ENCODE data around the gene ADD2.

The ADD2 gene

GRCh38 chr2:70785137-70785911 lies 17.3 kb upstream of the ADD2 start:
- in situ Hi-C loops (cut with MboI; ENCODE audit: low sequenced_read_pairs) = loop anchor here (10.0 kb wide), 1 partner anchor 131 kb away; no protein-coding TSS in a partner anchor

- in situ Hi-C loops (cut with MboI; ENCODE audit: low sequenced_read_pairs) = loop anchor here (10.0 kb wide), 1 partner anchor 130 kb away; no protein-coding TSS in a partner anchor
These were observed 16.3 kb upstream of the ADD2 start for GRCh38 chr2:70784320-70784719.

DNA sequence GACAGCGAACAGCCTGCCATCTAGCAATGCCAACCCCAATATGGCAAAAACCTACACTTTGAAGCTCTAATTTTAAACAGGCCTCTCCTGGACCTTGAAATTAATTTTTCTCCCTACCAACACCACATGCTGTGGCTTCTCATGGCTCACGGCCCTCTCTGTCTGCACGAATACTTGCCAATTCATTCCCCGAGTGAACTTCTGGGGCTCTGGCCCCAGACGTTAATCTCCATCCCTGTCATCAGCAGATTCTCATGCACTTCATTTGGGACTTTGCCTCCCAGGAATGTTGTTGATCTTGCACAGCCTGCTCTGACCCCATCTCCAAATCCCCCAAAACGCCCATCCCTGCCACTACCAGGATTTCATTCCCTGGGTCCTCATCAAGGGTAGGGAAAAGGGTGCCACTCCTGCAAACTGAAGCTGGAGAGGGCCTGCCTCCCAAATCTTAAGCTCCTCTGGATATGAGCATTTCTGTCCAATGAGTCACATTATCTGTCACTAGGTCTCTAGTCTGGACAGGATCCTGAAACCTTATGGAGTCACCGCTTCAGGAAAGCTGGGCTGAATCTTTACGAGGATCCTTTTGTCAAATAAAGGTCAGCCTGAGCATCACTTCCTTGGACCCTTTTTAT lies 12.0 kb upstream of the ADD2 start:
- in situ Hi-C loops (cut with MboI; ENCODE audit: low sequenced_read_pairs) = loop anchor here (10.0 kb wide), 2 partner anchors 125 to 475 kb away; partner anchors contain the start of gene FAM136A

- in situ Hi-C loops (cut with MboI; ENCODE audit: low sequenced_read_pairs) = loop anchor here (10.0 kb wide), 1 partner anchor 475 kb away; the partner anchor contains the start of gene FAM136A
These were observed 11.5 kb upstream of the ADD2 start for GRCh38 chr2:70779491-70779890.

DNA sequence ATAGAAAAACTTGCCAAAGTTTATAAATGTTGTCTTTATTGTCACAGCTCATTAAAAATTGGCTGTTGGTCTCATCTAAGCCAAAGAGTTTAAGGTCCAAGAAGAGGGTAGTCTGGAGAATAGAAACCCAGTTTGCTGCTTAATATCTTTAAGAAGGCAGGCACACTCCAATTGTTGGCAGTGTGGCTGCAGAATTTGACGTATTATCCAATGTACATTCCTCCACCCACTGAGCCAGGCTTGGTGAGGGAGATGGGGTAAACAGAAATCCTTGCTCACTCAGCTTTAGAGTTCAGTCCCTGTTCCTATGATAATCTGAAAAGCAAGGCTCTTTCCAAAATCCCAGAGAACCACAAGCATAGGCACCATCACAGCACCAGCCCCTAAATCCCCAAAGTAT lies 10.7 kb upstream of the ADD2 start:
- in situ Hi-C loops (cut with MboI; ENCODE audit: low sequenced_read_pairs) = loop anchor here (10.0 kb wide), 1 partner anchor 474 kb away; the partner anchor contains the start of gene FAM136A

DNA sequence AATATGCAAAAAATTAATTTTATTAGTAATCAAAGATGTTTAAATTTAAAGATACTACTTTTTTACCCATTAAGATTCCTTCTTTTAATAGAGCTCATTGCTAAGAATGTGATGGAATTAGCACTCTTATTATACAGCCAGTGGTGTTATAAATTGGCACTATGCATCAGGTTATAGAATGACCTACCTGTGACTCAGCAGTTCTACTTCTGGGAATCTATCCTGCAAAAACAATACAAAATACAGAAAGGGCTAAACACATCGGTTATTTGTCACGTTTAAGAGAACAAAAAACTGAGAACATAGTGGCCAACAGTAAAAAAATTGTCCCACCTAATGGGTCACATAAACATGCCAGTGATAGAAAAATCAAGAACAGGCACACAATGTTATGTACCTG lies 9.4 kb upstream of the ADD2 start:
- in situ Hi-C loops (cut with MboI; ENCODE audit: low sequenced_read_pairs) = loop anchor here (10.0 kb wide), 1 partner anchor 473 kb away; the partner anchor contains the start of gene FAM136A

- in situ Hi-C loops (cut with MboI; ENCODE audit: low sequenced_read_pairs) = loop anchor here (10.0 kb wide), 1 partner anchor 471 kb away; the partner anchor contains the start of gene FAM136A
These were observed 8.3 kb upstream of the ADD2 start for GRCh38 chr2:70776266-70776665.

DNA sequence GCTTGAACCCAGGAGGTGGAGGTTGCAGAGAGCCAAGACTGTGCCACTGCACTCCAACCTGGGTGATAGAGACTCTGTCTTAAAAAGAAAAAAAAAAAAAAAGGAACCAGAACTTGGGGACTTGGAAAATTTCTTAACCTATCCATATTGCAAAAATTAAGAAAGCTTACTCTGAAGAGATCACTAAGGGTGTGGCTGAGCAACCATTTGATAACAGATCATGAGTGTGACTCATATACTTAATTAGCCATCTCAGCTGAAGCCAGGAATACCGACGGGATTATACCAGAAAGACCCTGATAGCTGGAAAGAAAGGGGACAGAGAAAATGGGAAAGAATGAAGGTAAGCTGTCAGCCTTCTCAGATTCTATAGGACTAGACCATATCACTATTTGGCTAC lies 7.1 kb upstream of the ADD2 start:
- in situ Hi-C loops (cut with MboI; ENCODE audit: low sequenced_read_pairs) = loop anchor here (10.0 kb wide), 1 partner anchor 470 kb away; the partner anchor contains the start of gene FAM136A

- in situ Hi-C loops (cut with MboI; ENCODE audit: low sequenced_read_pairs) = loop anchor here (10.0 kb wide), 1 partner anchor 468 kb away; the partner anchor contains the start of gene FAM136A
These were observed 4.6 kb upstream of the ADD2 start for GRCh38 chr2:70772486-70773155.

DNA sequence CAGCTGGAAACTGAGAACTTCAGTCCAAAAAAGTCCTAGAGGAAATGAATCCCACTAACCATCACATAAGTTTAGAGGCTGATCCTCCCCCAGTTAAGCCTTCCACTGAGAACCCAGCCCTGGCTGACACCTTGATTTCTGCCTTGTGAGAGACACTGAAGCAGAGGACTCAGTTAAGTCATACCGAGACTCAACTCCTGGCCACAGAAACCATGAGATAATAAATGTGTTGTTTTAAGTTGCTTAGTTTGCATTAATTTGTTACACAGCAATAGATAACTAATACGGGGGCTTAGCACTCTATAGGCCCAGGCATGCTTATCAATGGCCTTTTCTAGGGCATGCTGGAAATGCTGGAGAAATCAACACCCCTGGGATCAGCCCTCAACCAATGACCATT lies 3.4 kb upstream of the ADD2 start:
- in situ Hi-C loops (cut with MboI; ENCODE audit: low sequenced_read_pairs) = loop anchor here (10.0 kb wide), 1 partner anchor 467 kb away; the partner anchor contains the start of gene FAM136A

GRCh38 chr2:70769450-70769849 lies 1.4 kb upstream of the ADD2 start:
- in situ Hi-C loops (cut with MboI; ENCODE audit: low sequenced_read_pairs) = no loop called here

GRCh38 chr2:70768590-70769085 lies 638 bp upstream of the ADD2 start:
- in situ Hi-C loops (cut with MboI; ENCODE audit: low sequenced_read_pairs) = no loop called here

GRCh38 chr2:70767079-70767698 lies 811 bp downstream of the ADD2 start:
- in situ Hi-C loops (cut with MboI; ENCODE audit: low sequenced_read_pairs) = no loop called here

DNA sequence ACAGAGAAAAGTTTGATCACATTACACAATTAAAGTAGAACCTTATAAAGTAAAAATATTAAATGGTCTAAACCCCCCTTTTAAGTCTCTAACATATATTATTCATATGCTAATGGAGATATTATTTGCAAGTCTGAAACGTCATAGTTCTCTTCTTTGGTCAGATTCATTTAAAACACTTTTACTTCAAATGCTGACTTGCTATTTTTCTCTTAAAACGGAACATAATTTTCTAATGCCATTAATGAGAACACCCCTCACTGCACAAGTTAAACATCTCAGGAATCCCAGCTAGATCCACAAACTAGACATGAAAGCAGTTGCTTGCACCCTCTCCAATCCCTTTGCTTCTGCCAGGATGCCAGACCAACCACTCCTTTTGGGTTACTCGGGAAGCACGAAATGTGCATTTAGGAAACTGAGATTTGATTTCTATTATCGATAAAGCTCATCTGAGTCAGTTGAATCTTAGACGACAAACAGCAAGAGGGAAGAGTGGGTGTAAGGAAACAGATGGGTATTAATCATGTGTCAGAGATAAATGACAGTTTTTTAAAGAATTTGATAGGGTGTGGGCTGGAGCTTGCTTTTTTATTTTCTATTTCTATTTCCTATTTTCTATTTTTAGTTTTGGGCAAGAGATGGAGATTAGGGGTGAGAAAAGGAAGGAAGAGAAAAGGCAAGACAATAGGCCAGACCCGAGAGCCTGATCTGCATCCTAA lies 1.5 kb downstream of the ADD2 start:
- in situ Hi-C loops (cut with MboI; ENCODE audit: low sequenced_read_pairs) = no loop called here

DNA sequence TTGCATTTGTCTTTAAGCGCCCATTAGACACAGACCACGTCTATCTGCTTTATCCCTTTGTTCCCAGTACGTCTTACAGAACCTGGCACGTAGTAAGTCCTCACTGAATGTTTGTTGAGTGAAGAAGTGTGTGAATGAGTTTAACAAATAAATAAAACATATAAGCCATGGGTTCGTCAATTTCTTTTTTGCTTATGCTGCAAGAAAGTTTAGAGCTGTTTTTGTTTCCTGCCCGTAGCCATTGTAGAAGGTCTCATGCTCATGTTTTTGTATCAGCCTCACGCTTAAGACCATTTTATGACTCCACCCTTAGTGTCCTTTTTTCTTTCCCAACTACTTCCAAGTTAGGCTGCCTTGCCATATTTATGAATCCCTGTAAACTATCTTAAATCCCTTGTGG lies 2.5 kb downstream of the ADD2 start:
- in situ Hi-C loops (cut with MboI; ENCODE audit: low sequenced_read_pairs) = no loop called here

- in situ Hi-C loops (cut with MboI; ENCODE audit: low sequenced_read_pairs) = no loop called here
These were observed 8.6 kb downstream of the ADD2 start for GRCh38 chr2:70759446-70759845.

GRCh38 chr2:70757966-70758365 lies 10.0 kb downstream of the ADD2 start:
- in situ Hi-C loops (cut with MboI; ENCODE audit: low sequenced_read_pairs) = no loop called here

- in situ Hi-C loops (cut with MboI; ENCODE audit: low sequenced_read_pairs) = no loop called here
These were observed 10.6 kb downstream of the ADD2 start for GRCh38 chr2:70757360-70757759.

GRCh38 chr2:70756128-70756527 lies 11.9 kb downstream of the ADD2 start:
- in situ Hi-C loops (cut with MboI; ENCODE audit: low sequenced_read_pairs) = no loop called here

DNA sequence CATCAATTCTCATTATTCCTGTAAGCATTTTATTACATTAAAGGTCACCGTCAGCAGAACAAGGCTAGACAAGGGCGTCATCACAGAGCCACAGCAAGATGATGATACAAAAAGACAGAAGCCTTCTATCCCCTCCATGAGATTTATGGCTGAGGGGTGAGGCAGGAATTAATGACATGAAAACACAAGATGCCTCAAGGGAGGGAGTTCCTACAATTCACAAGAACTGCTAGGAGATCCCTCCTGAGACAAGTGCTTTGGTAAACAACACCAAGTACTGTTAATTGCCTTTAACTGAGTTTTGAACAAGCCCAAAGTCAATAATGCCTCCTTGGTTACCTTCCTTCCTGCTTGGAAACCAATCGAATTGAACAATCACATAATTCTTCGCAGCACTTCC lies 14.1 kb downstream of the ADD2 start:
- in situ Hi-C loops (cut with MboI; ENCODE audit: low sequenced_read_pairs) = no loop called here

All from HL-60/S4 (cell line).